GM13976 (cell line): ENCODE data around the gene MBTPS2.
"Not testable (repeated sequence)": the region's sequence is repeated elsewhere in the genome, so short reads cannot be mapped to it uniquely, and the experiment has no call there.

Experiments
- DNase-seq: peaks from one replicate; pipeline ENCODE4 v3.0.0; 2012; ENCODE audit warnings: low spot score
- in situ Hi-C: fragments of 300-500 bp; cut with MboI; formaldehyde crosslinking; loops from one replicate; pipeline ENCODE4 v1.12.0; 2022; ENCODE audit warnings: low sequenced_read_pairs, mixed read lengths, inconsistent platforms; ENCODE audit not compliant: unreplicated experiment
- TF ChIP-seq, protein P1 (sequence below): IDR thresholded peaks from 2 replicates; pipeline ENCODE4 v1.5.1; 2012; ENCODE audit warnings: borderline replicate concordance, mild to moderate bottlenecking; ENCODE audit not compliant: insufficient read depth; ENCODE audit errors: extremely low read depth, missing control alignments, control extremely low read depth

Gene MBTPS2

DNA sequence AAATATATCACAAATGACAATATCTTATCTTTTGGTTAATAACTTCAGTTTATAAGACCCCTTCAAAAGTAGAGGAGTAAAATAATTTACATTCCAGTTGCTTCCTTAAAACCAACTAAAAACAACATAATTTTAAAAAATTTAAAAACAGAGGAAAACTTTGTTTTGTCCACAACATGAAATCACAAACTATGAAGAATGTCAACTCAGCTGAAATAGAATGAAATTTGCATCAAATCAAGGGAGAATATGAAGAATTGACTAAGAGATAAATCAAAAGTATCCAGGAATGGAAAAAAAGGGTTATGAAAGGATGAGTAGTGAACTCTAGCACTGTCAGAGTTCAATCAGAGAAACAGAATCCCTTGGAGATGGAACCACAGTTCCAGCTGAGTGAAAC, 14.2 kb downstream of the MBTPS2 start:
- in situ Hi-C loops: no loop called here
- TF ChIP-seq, protein P1, sequence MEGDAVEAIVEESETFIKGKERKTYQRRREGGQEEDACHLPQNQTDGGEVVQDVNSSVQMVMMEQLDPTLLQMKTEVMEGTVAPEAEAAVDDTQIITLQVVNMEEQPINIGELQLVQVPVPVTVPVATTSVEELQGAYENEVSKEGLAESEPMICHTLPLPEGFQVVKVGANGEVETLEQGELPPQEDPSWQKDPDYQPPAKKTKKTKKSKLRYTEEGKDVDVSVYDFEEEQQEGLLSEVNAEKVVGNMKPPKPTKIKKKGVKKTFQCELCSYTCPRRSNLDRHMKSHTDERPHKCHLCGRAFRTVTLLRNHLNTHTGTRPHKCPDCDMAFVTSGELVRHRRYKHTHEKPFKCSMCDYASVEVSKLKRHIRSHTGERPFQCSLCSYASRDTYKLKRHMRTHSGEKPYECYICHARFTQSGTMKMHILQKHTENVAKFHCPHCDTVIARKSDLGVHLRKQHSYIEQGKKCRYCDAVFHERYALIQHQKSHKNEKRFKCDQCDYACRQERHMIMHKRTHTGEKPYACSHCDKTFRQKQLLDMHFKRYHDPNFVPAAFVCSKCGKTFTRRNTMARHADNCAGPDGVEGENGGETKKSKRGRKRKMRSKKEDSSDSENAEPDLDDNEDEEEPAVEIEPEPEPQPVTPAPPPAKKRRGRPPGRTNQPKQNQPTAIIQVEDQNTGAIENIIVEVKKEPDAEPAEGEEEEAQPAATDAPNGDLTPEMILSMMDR: no peak
- no peak for DNase-seq

DNA sequence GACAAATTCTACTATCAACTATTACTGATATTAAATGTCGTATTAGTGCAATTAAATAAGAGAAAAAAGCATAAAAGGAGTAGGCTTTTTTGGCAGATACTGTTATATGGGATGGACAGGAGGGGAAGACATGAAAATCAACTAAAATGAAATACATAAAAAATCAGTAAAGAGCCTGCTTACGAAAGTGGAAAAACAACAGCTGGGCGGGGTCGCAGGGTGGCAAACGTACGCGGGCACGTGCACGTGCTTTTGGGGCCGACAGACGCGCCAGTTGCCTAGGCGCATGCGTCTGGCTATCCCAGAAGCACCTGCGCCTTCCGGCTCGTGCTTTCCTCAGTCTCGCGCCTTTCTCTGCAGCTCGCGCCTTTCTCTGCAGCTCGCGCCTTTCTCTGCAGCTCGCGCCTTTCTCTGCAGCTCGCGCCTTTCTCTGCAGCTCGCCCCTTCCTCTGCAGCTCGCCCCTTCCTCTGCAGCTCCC, 16.6 kb downstream of the MBTPS2 start, which contains the start of gene YY2:
YY2 (plus strand) TSS at position 51 of the 479 bp plus-strand sequence. CDS start 498 bp downstream, outside the sequence.
- DNase-seq: no peak
- in situ Hi-C loops: no loop called here
- TF ChIP-seq, protein P1: no peak

DNA sequence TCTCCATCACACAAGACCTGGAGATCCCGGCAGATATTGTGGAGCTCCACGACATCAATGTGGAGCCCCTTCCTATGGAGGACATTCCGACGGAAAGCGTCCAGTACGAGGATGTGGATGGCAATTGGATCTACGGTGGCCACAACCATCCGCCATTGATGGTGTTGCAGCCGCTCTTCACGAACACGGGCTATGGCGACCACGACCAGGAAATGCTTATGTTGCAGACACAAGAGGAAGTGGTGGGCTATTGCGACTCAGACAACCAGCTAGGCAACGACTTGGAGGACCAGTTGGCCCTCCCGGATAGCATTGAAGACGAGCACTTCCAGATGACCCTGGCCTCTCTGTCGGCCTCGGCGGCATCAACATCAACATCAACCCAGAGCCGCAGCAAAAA, 17.1 kb downstream of the MBTPS2 start:
- in situ Hi-C loops: no loop called here

DNA sequence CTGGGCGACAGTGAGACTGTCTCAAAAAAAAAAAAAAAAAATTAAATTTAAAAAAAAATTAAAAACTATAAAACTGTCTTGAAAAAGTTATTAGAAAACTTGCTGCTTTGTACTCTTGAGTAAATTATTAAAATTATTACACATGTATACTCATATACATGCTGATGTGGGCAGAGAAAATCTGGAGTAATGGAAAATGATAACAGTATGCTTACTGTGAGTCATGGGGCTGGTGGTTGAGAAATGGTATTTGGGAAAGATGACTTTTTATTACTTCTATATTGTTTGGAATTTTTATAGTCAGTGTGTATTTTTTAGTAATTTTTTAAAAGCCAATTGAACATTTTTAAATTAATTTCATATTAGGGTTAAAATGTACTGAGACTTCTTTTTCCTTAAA, 23.8 kb downstream of the MBTPS2 start:
- in situ Hi-C loops: no loop called here
- DNase-seq: no peak
- TF ChIP-seq, protein P1: no peak

More for the DNA sequence above, 17.1 kb downstream of the MBTPS2 start:
- TF ChIP-seq, protein P1: no peak
- no peak for DNase-seq

DNA sequence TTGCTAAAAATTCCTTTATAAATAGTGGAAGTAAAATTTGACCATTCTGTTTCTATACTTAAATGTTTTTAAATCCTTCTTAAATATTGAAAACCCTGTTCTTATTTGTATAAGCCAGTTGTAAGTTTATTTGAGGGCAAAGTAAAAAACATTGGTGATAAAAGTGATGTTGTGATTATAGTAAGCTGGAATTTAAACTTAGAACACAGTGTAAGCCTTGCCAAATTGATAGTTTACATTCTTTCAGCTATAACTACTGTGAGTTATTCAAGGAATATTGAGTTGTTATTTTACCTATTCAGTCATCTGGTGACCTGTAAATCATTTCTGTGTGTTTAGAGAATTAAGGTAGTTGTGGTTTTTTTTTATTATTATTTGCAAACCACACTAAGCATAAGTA, 26.0 kb downstream of the MBTPS2 start:
- TF ChIP-seq, protein P1: no peak
- no peak for DNase-seq
- in situ Hi-C loops: no loop called here

DNA sequence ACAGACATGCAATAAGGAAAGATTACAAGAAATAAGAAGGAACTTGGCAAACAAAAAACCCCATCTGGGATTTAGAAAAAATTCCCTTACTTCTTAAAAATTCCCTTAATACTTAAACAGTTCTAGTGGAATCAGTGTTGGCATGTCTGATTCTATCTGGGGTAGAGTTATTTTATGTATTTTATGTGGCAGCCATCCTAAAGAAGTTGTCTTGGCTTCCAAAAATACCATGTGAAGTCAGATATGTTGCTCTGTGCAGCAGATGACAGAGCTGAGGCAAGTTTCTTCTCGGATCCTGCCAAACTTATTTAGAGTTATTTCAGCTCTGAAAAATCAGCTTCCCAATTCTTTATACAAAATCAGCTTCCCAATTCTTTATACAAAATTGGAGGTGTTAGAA, 31.1 kb downstream of the MBTPS2 start:
- in situ Hi-C loops: no loop called here
- TF ChIP-seq, protein P1: no peak
- no peak for DNase-seq

DNA sequence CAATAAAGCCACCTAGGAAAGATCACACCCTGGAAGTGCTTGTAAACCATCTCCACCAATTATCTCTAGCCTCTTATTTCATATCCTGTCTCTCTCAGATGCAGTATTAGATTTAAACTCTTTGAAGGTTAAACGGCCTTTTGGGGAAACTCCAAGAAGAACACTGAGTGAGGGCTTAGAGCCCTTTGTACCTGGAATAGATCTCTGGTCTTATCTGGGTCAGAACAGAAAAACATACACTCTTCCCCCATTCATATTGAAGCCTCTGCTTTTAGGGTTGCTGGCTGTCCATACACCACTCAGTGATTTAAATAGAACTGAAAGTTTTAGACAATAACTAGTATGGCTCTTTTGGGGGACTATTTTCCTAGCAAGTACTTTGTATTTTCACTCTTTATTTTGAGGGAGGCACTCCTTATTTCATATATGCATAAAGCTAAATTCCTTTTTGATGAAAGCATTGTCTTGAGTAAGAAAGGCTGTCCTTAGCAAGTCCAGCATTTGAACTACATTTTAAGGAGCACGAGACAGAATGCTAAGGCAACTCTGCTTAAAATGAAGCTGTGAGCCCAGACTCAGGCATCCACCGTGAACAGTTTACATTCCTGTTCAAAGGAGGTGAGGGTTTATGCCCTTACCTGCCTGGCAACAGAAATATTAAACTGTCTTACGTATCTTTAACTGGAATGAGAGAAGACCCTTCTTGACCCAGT, 33.8 kb downstream of the MBTPS2 start:
- in situ Hi-C loops: no loop called here
- TF ChIP-seq, protein P1: no peak
- DNase-seq: no peak

DNA sequence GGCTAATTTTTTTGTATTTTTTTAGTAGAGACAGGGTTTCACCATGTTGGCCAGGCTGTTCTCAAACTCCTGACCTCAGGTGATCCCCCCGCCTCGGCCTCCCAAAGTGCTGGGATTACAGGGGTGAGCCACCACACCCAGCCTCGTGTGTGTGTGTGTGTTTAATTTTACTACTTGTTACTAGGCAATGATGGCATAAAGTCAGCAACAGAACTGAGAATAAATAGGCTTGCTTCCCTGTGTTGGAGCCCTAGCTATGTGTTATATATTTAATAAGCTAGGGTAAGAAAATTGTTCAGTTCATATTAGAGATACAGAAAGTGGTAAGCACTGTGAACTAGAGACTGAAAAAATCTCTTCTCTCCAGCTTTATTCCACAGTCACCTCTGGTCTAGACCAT, 34.8 kb downstream of the MBTPS2 start:
- DNase-seq, in situ Hi-C loops: not testable (repeated sequence)
